Osteocyte (in vitro differentiated cells): ENCODE results near the gene COA1. TPM values are rescaled to one million over a fixed set of nuclear protein-coding genes. Genes with fewer than 3 reads are reported as not detected.
A peak's percentile ranks its signal among the peaks of the same experiment; 100 is the strongest.
"Not testable (repeated sequence)": the region's sequence is repeated elsewhere in the genome, so short reads cannot be mapped to it uniquely, and the experiment has no call there.

Experiments
- DNase-seq: peaks from one replicate; pipeline ENCODE4 v3.0.0; 2021; ENCODE audit warnings: mixed read lengths; ENCODE audit not compliant: unreplicated experiment; ENCODE audit errors: extremely low spot score
- H3K27ac Mint-ChIP-seq: one replicate; pipeline ENCODE4 v1.8.0; 2021; ENCODE audit warnings: mild to moderate bottlenecking, mixed read lengths; ENCODE audit not compliant: unreplicated experiment
- H3K27me3 Mint-ChIP-seq: one replicate; pipeline ENCODE4 v1.8.0; 2021; ENCODE audit warnings: mixed read lengths; ENCODE audit not compliant: unreplicated experiment
- H3K36me3 Mint-ChIP-seq: one replicate; pipeline ENCODE4 v1.8.0; 2021; ENCODE audit warnings: mixed read lengths; ENCODE audit not compliant: unreplicated experiment
- H3K4me1 Mint-ChIP-seq: one replicate; pipeline ENCODE4 v1.8.0; 2021; ENCODE audit warnings: mixed read lengths; ENCODE audit not compliant: unreplicated experiment
- H3K4me3 Mint-ChIP-seq: one replicate; pipeline ENCODE4 v1.8.0; 2021; ENCODE audit warnings: mild to moderate bottlenecking, moderate library complexity, mixed read lengths; ENCODE audit not compliant: unreplicated experiment
- H3K9me3 Mint-ChIP-seq: one replicate; pipeline ENCODE4 v1.8.0; 2021; ENCODE audit warnings: mixed read lengths; ENCODE audit not compliant: unreplicated experiment
- CTCF ChIP-seq: fragments of 200-600 bp; sonication (generic); IDR thresholded peaks from 2 replicates; pipeline ENCODE4 v1.5.0; 2021; ENCODE audit warnings: antibody characterized with exemption, mild to moderate bottlenecking, moderate library complexity
- long read RNA-seq: library from polyadenylated mRNA; unstranded; transcript quantifications from one replicate; pipeline ENCODE4 v2.0.0, GENCODE V29; 2021
- total RNA-seq: library from RNA; stranded (reverse); gene quantifications from 2 replicates; pipeline ENCODE4 v1.2.1, GENCODE V29; 2021

COA1 gene
- total RNA-seq, result 45.9 and 47.8 TPM in 2 replicates
- long read RNA-seq, transcript COA1-201 (6 exons, 927 nt), result major isoform, 21 of 118 reads
- long read RNA-seq, transcript COA1-202 (7 exons, 1,085 nt), result minor isoform, 5 of 118 reads
- long read RNA-seq, partial matches to known transcripts, result 37 of 118 reads
- long read RNA-seq, other reads (novel, unspliced or antisense), result 45 of 118 reads

- Mint-ChIP-seq H3K27ac (peak within 1 kb of the TSS; percentile 84), H3K4me3 (peak within 1 kb of the TSS; percentile 92), H3K36me3 (peaks cover 2% of the 10 kb centered on the region), H3K27me3 (peaks cover 25% of the 10 kb centered on the region), H3K4me1 (peaks cover 36% of the 10 kb centered on the region), H3K9me3 (no peaks in the 10 kb centered on the region)
- TF ChIP-seq CTCF, result no peak
- peak; percentile 91 for DNase-seq
These were observed at the start of gene COA1 for GRCh38 chr7:43729214-43729923. Gene COA1, minus strand, starts transcription at chr7:43729523. Its CDS starts 80,909 bp downstream, at chr7:43648614.

DNA sequence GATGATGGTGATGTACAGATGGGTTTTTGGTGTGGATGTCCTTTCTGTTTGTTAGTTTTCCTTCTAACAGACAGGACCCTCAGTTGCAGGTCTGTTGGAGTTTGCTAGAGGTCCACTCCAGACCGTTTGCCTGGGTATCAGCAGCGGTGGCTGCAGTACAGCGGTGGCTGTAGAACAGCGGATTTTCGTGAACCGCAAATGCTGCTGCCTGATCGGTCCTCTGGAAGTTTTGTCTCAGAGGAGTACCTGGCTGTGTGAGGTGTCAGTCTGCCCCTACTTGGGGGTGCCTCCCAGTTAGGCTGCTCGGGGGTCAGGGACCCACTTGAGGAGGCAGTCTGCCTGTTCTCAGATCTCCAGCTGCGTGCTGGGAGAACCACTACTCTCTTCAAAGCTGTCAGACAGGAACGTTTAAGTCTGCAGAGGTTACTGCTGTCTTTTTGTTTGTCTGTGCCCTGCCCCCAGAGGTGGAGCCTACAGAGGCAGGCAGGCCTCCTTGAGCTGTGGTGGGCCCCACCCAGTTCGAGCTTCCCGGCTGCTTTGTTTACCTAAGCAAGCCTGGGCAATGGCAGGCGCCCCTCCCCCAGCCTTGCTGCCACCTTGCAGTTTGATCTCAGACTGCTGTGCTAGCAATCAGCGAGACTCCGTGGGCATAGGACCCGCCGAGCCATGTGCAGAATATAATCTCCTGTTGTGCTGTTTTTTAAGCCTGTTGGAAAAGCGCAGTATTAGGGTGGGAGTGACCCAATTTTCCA is 49.1 kb upstream of the COA1 start:
- not testable (repeated sequence) for H3K9me3 Mint-ChIP-seq, H3K4me1 Mint-ChIP-seq, H3K27me3 Mint-ChIP-seq, H3K4me3 Mint-ChIP-seq, H3K27ac Mint-ChIP-seq
- DNase-seq, result peak; percentile 36
- peaks cover 11% of the 10 kb centered on the region for H3K36me3 Mint-ChIP-seq

DNA sequence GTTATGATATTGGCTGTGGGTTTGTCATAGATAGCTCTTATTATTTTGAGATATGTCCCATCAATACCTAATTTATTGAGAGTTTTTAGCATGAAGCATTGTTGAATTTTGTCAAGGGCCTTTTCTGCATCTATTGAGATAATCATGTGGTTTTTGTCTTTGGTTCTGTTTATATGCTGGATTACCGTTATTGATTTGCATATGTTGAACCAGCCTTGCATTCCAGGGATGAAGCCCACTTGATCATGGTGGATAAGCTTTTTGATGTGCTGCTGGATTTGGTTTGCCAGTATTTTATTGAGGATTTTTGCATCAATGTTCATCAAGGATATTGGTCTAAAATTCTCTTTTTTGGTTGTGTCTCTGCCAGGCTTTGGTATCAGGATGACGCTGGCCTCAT is 45.9 kb upstream of the COA1 start:
- not testable (repeated sequence) for H3K27me3 Mint-ChIP-seq, H3K27ac Mint-ChIP-seq, DNase-seq, H3K9me3 Mint-ChIP-seq, H3K4me1 Mint-ChIP-seq, H3K4me3 Mint-ChIP-seq
- H3K36me3 Mint-ChIP-seq, result peaks cover 20% of the 10 kb centered on the region

DNA sequence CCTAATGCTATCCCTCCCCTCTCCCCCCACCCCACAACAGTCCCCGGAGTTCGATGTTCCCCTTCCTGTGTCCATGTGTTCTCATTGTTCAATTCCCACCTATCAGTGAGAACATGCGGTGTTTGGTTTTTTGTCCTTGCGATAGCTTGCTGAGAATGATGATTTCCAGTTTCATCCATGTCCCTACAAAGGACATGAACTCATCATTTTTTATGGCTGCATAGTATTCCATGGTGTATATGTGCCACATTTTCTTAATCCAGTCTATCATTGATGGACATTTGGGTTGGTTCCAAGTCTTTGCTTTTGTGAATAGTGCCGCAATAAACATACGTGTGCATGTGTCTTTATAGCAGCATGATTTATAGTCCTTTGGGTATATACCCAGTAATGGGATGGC is 43.9 kb upstream of the COA1 start:
- H3K9me3 Mint-ChIP-seq, H3K27me3 Mint-ChIP-seq, DNase-seq, H3K27ac Mint-ChIP-seq, H3K4me1 Mint-ChIP-seq, H3K4me3 Mint-ChIP-seq: not testable (repeated sequence)
- H3K36me3 Mint-ChIP-seq, result peaks cover 14% of the 10 kb centered on the region

GRCh38 chr7:43771573-43771972 is 42.2 kb upstream of the COA1 start:
- TF ChIP-seq CTCF, result no peak
- Mint-ChIP-seq H3K4me3 (no peak overlapping the region), H3K36me3 (peaks cover 12% of the 10 kb centered on the region), H3K9me3 (peaks cover 3% of the 10 kb centered on the region), H3K4me1 (no peaks in the 10 kb centered on the region), H3K27ac (no peak overlapping the region), H3K27me3 (no peaks in the 10 kb centered on the region)
- peak; percentile 64 for DNase-seq

- Mint-ChIP-seq H3K27ac (no peak overlapping the region), H3K27me3 (no peaks in the 10 kb centered on the region), H3K4me3 (no peak overlapping the region), H3K36me3 (peaks cover 9% of the 10 kb centered on the region), H3K9me3 (no peaks in the 10 kb centered on the region), H3K4me1 (no peaks in the 10 kb centered on the region)
- DNase-seq, result no peak
- TF ChIP-seq CTCF, result no peak
These were observed 41.8 kb upstream of the COA1 start for GRCh38 chr7:43771128-43771527.
